ENCODE results near the gene RGPD8. TPM values are rescaled to one million over a fixed set of nuclear protein-coding genes. Genes with fewer than 3 reads are reported as not detected.

RGPD8 gene

Small RNAs within 50 kb of the gene (small RNA-seq; reads per million reads assigned to genes)
- not detected for gene AC115115.1
